GM21360 (cell line): ENCODE measurements around the gene SLC6A15.

Experiments
- ATAC-seq: cut with Tn5 transposase; IDR thresholded peaks from one replicate; pipeline ENCODE4 v1.9.1; 2021; ENCODE audit warnings: mild to moderate bottlenecking, moderate library complexity; ENCODE audit not compliant: unreplicated experiment

The SLC6A15 gene

DNA sequence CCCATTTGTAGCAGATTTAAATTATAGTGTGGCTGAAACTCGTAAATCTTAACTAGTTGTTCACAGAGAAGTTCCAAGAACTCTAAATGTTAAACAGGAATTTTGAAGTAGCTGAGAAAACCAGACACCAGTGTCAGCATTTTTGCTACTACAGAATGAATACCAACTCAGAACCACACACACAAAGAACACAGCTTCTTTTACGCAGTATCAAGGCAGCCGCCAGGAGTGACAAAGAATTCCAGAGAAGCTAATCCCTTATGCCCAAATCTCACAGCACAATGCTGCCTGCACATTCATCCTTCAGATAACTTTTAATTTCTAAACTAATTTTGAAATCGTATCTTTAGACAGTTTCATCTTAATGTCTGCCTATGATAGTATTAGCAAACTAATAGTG lies 37.4 kb downstream of the SLC6A15 start:
- no peak for ATAC-seq

DNA sequence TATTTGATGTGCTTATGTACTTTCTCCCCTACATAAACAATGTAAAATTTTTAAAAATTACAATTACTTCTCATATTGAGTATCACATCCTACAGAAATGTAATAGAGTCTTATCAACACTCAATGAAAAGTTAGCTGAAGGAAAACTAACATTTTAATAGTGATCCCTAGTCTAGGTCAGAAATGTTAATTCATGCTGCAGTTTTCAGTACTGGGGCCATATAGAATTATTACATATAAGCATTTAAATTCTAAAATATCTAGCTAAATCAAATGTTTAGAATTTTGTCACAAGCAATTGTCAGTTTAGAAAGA lies 37.8 kb downstream of the SLC6A15 start:
- peak; percentile 6 for ATAC-seq

DNA sequence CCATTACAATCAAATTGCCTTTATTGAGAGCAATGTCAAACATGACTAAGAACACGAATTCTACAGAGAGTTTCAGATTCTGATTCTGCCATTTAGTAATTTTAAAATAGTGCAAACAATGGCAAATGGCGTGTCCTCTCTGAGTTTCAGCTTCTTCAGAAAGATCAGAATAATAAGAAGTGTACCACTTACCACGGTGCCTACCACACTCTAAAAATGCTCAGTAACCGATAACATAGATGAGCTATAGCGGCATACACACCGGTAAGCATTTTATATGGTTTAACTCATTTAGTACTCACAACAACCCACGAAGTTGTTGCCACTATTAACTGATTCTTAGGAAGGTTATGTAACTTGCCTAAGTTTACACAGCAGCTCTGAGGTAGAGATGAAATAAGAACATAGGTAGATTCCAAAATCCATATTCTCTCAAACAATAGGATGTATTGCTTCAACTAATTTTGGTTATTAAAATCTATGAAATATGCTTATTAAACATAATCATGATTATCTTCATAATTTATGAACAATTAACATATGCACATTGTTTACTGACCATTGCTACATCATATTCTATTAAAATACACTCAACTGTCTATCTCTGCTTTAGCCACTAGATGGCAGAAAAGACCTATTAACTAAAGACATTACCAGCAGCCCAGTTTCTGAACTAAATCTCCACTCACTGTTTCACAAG lies 38.3 kb downstream of the SLC6A15 start:
- peak; percentile 95 for ATAC-seq

GRCh38 chr12:84862186-84862585 lies 50.4 kb downstream of the SLC6A15 start:
- no peak for ATAC-seq

- ATAC-seq = no peak
These were observed 51.9 kb downstream of the SLC6A15 start for GRCh38 chr12:84860718-84861117.

GRCh38 chr12:84858796-84859195 lies 53.8 kb downstream of the SLC6A15 start:
- no peak for ATAC-seq

DNA sequence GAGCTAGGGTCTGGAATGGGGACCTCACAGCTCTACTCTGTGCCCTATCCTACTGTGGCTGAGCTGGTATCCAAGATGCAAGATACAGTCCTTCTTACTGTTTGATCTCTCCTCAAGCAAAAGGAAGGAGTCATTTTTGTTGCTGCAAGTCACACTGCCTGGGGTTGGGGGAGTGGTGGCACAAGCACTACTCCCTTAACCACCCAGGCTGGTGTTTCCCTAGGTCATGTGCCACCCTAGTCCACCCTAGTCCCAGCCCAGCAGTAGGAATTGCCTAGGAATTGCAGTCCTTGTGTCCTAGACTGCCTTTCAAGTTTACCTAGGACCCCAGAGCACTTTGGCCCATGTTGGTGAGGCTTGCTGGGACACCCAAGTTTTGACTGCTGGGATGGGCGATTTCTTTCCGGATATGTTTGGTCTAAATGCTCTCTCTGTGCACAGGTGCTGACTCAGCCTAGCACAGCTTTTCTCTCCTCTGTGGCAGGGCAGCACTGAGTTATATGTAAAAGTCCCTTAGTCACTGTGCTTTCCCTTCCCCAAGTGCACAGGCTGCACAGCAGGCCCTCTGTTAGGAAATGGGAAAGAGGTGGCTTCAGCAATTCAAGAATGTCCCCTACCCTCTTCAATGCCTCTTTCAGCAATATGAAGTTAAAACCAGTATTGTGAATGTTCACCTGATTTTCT lies 54.9 kb downstream of the SLC6A15 start:
- ATAC-seq = no peak

GRCh38 chr12:84856156-84856900 lies 56.3 kb downstream of the SLC6A15 start:
- no peak for ATAC-seq

GRCh38 chr12:84843593-84844144 lies 68.9 kb downstream of the SLC6A15 start:
- ATAC-seq = no peak

DNA sequence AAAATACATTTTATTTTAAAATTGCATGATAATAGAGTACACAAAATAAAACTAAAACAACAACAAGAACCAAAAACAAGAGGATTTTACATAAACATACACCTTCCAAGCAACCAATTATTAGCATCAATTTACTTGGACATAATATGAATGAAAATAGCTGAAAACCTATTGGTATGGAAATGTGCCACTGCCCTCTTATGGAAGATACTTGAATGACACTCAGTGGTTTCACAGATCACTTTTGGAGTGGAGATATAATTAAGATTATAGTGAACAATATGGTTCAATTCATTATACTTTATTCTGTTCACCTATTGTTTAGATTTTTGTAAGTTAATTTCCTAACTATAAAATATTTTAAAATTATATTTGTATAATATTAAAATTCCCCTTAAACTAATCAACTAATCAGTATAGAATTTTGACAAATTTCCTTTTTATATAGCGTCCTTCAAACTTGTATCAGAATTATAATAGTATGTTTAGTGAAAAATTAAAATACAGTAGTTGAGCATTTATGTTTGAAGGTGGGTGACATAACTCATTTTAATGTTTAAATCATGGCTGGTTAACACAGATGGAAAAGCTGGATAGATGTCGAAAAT lies 70.1 kb downstream of the SLC6A15 start:
- peak; percentile 90 for ATAC-seq

- no peak for ATAC-seq
These were observed 71.0 kb downstream of the SLC6A15 start for GRCh38 chr12:84841591-84841990.

GRCh38 chr12:84840356-84840755 lies 72.2 kb downstream of the SLC6A15 start:
- no peak for ATAC-seq

DNA sequence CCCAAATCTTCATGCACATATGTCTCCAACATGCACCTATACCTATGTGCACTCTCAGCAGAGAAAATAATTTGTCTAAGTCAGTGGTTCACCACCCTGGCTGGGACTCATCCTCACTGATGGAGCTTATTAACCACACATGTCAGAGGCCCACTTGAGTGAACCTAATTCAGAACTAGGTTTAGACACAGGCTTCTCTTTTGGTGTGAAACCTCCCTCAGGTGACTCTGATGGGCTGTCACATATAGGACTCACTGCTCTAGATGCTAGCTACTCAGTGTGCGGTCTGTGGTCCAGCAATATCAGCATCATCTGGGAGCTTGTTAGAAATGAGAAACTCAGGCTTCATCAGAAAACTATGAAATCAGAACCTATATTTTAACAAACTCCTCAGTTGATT lies 85.7 kb downstream of the SLC6A15 start:
- no peak for ATAC-seq

GRCh38 chr12:84825149-84825548 lies 87.5 kb downstream of the SLC6A15 start:
- ATAC-seq = no peak

- no peak for ATAC-seq
These were observed 90.1 kb downstream of the SLC6A15 start for GRCh38 chr12:84822525-84822924.

GRCh38 chr12:84816916-84817695 lies 95.5 kb downstream of the SLC6A15 start:
- no peak for ATAC-seq

- ATAC-seq = no peak
These were observed 97.8 kb downstream of the SLC6A15 start for GRCh38 chr12:84814664-84815245.

DNA sequence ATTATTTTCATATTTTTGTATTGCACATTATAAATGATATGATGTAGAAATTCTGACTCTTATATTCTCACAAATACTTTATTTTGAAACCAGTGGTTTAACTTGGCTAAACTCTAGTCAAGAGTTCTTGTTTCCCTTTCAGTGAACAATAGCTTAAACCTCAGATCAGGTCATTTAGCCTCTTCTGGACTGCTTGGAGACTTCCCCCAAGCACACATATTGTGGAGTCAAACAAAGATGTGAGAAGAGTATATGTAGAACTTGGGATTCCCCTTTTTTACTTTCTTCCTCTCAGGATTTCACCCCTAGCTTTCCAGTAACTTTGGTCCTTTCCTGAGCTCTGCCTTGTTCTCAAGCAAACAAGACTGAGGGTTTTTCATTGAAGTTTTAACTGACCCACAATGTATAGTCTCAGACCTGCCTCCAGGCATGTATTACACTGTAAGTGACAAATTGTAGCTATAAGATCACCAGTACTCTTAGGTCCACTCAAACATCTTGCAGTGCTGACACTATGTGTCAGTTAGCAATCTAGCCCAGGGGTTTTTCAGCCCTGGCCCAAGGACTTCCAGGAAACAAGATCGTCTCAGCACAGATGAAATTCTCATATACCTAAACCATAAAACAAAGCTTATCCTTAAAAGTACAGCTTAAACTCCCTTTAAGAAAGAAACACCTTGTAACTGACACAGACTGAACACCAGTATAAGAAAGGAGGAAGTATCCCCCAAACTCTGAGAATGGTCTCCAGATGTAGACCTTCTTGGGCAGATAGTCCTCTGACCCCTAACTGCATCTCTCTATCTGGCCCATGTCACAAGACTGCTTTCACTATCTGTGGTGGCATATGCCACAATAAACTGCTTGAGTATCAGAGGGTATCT lies 98.6 kb downstream of the SLC6A15 start:
- no peak for ATAC-seq

- ATAC-seq = no peak
These were observed 101.3 kb downstream of the SLC6A15 start for GRCh38 chr12:84811291-84811690.
